GM19463 (cell line): Measurements from ENCODE around the gene NKAIN2.

ENCODE experiments used
- ATAC-seq: cut with Tn5 transposase; IDR thresholded peaks from one replicate; pipeline ENCODE4 v1.9.1; 2021; ENCODE audit warnings: mild to moderate bottlenecking, moderate library complexity; ENCODE audit not compliant: unreplicated experiment

Gene NKAIN2

DNA sequence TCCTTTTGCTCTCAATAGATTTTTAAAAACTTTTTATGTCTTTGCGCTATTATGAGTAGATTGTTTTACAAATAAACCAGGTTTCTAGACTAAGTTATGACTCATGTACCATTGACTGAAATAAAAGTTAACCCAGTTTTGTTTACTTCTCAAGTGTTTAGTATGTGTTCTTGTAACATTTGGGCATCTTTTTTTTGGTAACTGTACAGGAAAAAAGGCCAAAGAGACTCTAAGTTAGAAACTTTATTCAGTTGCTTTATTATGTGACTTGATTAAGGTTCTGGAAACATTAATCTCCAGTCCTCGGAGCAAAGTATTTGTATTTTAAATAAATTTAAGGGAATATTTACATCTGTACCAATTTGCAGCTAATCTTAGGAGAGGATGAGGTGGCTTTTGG lies 2.9 kb downstream of the NKAIN2 start:
- no peak for ATAC-seq

- no peak for ATAC-seq
Observed at GRCh38 chr6:123808556-123808955, 4.9 kb downstream of the NKAIN2 start.

- ATAC-seq, result no peak
Observed at GRCh38 chr6:123810214-123810613, 6.5 kb downstream of the NKAIN2 start.

DNA sequence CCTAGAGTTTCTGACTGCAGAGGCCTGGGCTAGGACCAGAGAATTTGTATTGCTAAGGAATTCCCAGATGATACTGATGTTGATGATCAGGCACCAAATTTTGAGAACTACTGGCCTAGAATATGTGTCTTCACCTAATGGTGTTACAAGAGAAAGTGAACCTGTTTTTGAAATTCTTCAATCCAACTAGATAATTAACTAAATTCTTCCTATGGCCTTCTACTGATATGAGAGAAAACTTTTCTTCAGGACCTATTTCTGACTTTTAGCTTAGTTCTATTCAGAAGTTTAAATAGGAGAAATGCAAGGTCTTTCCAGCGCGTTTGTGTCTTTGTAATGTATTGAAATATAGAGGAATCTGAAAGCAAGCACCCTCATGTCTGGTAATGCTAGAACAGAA lies 7.3 kb downstream of the NKAIN2 start:
- ATAC-seq, result no peak

GRCh38 chr6:123811378-123811777 lies 7.7 kb downstream of the NKAIN2 start:
- ATAC-seq, result no peak

DNA sequence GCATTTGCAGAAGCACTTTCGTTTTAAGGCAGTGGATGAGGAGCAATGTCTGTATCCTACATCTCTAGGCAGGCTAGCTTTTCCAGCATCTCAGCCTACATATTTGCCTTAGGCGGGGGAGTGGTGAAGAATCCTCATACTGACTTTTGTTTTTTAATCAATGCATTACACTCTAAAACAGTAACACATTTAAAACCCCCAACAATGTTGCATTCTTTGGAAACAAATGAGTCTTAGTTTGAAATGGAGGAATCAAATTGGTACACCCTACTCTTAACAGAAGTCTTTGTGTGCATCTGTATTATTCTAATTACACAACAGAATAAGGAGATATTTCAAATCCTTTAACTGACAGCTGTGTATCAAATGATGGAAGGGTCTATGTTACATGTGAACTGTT lies 9.0 kb downstream of the NKAIN2 start:
- ATAC-seq, result no peak

GRCh38 chr6:123821112-123821511 lies 17.4 kb downstream of the NKAIN2 start:
- no peak for ATAC-seq

- no peak for ATAC-seq
Observed at GRCh38 chr6:123829302-123829953, 25.8 kb downstream of the NKAIN2 start.

DNA sequence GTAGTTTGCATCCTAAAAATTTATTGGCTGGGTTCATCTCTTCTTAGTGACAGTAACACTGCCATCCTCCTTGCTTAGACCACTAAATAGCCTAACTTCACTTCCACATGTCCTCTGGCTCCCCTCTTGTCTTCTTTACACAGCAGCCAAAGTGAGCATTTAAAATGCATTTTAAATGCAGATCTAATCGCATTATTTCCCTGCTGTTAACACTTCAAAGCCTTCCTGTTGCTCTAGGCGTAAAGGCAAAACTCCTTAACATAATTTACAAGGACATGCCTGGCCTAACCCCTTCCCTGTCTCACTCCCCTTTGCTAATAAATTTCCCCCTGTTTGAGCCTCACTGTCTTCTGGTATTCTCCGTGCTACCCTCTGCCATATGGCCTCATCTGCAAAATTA lies 26.5 kb downstream of the NKAIN2 start:
- ATAC-seq, result no peak

DNA sequence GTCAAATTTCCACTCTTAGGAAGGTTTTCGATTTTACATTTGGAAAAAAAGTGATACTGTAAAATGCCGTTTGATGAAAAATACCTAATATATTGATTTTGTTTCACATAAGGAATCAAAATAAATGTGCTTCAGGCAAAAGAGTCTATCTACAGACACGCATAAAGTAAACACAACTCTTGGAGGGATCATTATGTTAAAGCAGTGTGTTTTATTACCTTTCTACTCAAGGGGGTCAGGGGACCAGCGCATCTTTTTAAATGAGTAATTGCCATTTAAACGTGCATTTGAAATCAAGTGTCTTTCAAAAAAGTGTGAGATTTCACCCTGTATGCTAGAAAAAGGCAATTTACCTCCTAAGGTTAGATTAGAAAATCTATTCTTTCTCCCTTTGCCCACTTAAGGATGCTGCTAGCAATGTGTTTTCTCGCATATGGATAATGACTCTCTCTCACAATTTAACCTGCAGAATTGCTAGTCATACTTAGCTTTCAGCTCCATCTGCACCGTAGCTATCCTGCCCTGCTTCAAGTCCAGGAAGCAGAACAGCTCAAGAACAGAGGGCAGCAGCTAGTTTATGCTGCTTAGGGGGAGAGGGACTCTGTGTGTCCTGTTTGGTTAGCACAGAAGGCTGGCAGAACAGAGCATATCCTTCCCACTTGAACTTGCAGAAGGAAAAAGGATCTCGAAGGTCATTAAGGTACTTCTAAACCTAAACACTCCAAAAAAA lies 35.0 kb downstream of the NKAIN2 start:
- ATAC-seq, result no peak

DNA sequence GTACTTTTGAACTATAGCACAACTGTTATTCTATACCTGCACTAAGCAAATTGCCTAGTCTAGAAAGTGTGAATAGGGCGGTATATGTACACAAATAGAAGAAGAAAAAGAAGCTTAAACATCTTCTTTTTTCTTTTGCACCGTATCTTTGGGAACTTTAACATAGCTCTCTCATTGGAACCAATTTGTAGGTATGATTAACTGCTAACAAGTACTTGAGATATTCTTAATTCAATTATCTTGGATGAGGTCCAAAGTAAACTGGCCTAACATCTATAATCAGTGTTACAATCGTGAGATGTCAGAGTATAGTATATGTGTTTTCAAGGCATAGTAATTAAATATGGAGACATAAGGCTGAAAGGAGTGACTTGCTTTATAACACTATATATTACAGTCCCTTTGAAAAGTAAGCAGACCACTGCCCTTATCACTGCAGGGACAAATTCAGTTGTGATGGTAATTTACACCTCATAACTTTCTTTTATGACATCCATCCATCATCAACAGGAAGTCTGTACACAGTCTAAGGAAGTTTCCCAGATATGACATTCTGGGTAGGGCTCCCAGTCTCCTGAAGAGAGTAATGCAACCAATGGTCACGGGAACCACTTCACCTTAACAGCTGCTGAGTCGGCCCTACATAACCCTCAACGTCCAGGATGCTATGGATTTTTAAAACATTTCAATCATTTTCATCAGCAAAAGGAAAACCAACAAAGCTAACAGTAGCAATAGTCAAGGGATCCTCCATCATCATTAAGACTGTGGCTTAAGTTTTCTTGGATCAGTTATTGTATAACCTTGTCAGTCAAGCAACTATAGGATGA lies 37.6 kb downstream of the NKAIN2 start:
- ATAC-seq, result no peak

DNA sequence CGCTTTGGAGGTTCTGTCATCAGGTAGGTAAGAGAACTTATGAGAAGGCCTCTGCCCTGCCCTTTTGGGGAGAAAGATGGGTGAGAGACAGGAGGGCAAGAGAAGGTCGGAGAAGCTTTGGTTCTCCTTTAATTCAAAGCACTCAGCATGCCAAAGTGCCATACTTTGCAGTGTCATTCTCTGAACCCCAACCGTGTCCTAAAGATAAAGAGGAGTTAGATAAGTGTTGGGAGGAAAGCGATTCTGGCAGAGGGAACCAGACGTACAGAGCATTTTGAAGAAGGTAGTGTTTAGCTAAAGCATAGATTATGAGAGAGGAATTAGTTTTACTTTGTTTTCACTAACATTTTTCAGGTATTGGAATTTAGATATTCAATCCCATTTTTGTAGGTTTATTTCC lies 40.3 kb downstream of the NKAIN2 start:
- no peak for ATAC-seq

GRCh38 chr6:123848347-123848746 lies 44.7 kb downstream of the NKAIN2 start:
- no peak for ATAC-seq

GRCh38 chr6:123849406-123849805 lies 45.7 kb downstream of the NKAIN2 start:
- no peak for ATAC-seq

DNA sequence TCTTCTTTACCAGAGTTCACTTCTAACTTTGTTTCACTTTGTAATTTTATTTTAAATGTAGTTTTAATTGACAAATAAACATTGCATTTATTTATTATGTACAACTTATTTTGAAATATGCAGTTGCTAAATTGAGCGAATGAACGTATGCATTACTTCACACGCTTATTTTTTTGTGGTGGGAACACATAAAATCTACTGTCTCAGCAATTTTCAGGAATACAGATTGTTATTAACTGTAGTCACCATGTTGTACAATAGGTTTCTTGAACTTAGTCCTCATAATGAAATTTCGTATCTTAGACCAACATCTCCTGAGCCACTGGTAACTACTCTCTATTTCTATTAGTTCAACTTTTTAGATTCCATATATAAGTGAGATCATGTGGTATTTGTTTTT lies 46.9 kb downstream of the NKAIN2 start:
- no peak for ATAC-seq

DNA sequence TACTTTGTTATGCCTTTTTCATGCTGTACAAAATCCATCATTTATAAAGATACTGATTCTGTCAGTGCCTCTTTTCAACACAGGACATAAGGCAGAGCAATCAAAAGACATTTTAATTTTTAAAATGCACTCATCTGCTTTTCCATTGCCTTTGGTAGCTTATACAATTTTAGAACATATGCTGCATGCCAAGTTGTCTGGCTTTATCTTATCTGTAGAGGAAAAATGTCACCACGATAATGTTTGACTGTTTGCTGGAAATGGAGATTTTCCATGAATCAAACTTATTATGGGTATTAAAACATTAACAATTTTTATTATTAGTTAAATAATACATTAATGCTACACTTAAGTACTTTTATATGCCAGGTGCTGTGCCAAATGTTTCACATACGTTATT lies 50.5 kb downstream of the NKAIN2 start:
- ATAC-seq, result no peak

DNA sequence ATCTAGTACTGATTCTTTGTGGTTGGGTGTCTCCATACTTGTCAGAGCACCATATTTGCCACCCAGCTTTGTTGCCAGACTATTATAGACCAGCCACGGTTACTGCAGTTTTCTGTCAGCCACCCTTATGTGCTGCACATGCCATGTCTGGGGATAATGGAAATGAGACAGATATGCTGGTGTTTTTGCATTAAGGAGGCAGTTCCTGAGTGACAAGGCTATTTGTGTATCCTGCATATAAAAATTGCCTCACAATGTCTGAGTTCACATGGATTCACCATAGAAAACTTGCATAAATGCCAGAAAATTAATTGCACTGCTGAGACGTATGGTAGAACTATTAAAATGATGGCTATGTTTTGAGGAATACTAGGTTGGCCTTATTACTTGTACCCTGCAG lies 51.8 kb downstream of the NKAIN2 start:
- ATAC-seq, result no peak

GRCh38 chr6:123859291-123859690 lies 55.6 kb downstream of the NKAIN2 start:
- ATAC-seq, result no peak

DNA sequence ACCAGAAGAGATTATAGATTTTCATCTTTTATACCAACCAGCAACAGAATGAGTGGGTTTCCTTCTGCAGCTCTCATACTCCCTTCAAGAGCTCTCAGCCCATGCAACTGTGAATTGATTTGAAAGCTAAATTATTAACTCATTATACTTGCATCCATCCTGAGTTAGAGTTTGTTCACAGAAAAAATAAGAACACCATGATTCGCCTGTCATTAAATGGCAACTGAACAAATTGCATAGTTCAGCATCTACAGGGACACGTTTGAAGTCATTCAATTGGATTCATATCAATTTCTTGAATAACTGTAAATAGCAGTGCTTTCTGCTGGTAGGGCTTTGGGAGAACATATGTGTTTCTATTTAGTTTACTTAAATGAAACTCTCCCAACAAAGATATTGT lies 65.7 kb downstream of the NKAIN2 start:
- no peak for ATAC-seq

GRCh38 chr6:123873974-123874373 lies 70.3 kb downstream of the NKAIN2 start:
- ATAC-seq, result no peak

GRCh38 chr6:123875784-123876183 lies 72.1 kb downstream of the NKAIN2 start:
- ATAC-seq, result no peak

DNA sequence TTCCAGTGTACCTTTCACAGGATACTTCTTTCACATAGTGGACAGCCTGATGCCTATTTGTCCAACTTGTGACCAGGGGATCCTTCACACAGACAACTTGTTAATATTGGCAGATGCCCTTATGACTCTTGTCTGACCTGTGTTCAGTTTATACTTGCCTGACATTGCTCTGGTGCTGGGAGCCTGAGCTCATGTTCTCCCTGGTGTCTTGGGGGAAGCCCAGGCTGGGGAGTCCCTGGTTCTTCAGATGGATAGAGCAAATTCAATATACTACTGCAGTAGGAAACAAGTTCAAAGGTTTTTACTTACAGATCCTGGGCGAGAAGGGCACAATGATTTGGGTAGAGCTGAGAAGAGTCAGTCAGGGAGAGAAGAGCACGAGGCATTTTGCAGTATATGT lies 76.1 kb downstream of the NKAIN2 start:
- ATAC-seq, result peak; percentile 85
